Mesenchymal stem cell (in vitro differentiated cells and primary cell): ENCODE measurements around the gene FRAT1.

Experiments used
- DNase-seq: peaks from one replicate; pipeline ENCODE4 v3.0.0-alpha.2; 2013
- H2AFZ ChIP-seq: one replicate; pipeline ENCODE4 v1.6.1; 2013; ENCODE audit warnings: low read depth, mild to moderate bottlenecking, control low read depth, inconsistent platforms, low read length, moderate library complexity
- H2AK5ac ChIP-seq: 2 replicates; pipeline ENCODE4 v1.6.1; 2013; ENCODE audit warnings: low read length, moderate library complexity, mild to moderate bottlenecking, inconsistent platforms; ENCODE audit not compliant: severe bottlenecking
- H2BK120ac ChIP-seq: one replicate; pipeline ENCODE4 v1.6.1; 2013; ENCODE audit warnings: low read depth, mild to moderate bottlenecking, inconsistent platforms, low read length, moderate library complexity
- H2BK12ac ChIP-seq, 2 experiments: one replicate each; pipeline ENCODE4 v1.6.1; 2013; ENCODE audit warnings: inconsistent platforms in 2 of 2, low read length in 2 of 2, mild to moderate bottlenecking in 2 of 2, moderate library complexity in 2 of 2, control low read depth in 1 of 2
- H2BK15ac ChIP-seq: one replicate; pipeline ENCODE4 v1.6.1; 2013; ENCODE audit warnings: mild to moderate bottlenecking, low read depth, inconsistent platforms; ENCODE audit not compliant: poor library complexity, severe bottlenecking
- H2BK5ac ChIP-seq: 2 replicates; pipeline ENCODE4 v1.6.1; 2013; ENCODE audit warnings: low read depth, mild to moderate bottlenecking, low read length, control low read depth, inconsistent platforms; ENCODE audit not compliant: poor library complexity, severe bottlenecking
- H3K14ac ChIP-seq, 2 experiments: one replicate each; pipeline ENCODE4 v1.6.1; 2013; ENCODE audit warnings: inconsistent platforms in 2 of 2, low read length in 2 of 2, control low read depth in 1 of 2, mild to moderate bottlenecking in 1 of 2, moderate library complexity in 1 of 2
- H3K18ac ChIP-seq, 2 experiments: one replicate each; pipeline ENCODE4 v1.6.1; 2013; ENCODE audit warnings: inconsistent platforms in 2 of 2, low read length in 2 of 2, control low read depth in 1 of 2, low read depth in 1 of 2, mild to moderate bottlenecking in 1 of 2
- H3K23ac ChIP-seq, 2 experiments: one replicate each; pipeline ENCODE4 v1.6.1; 2013; ENCODE audit warnings: inconsistent platforms in 2 of 2, low read length in 2 of 2, mild to moderate bottlenecking in 2 of 2, moderate library complexity in 2 of 2, control low read depth in 1 of 2
- H3K27ac ChIP-seq: 2 replicates; pipeline ENCODE4 v1.5.1; 2013; ENCODE audit warnings: mild to moderate bottlenecking, moderate library complexity, low read length, control low read depth, inconsistent platforms; ENCODE audit not compliant: poor library complexity, severe bottlenecking
- H3K27me3 ChIP-seq, 2 experiments: 2 replicates each; pipeline versions ENCODE4 v1.6.1 to v1.7.0; 2013; ENCODE audit warnings: low read length in 2 of 2, mild to moderate bottlenecking in 2 of 2, moderate library complexity in 2 of 2, control low read depth in 1 of 2, inconsistent platforms in 1 of 2; ENCODE audit not compliant: control insufficient read depth in 1 of 2, insufficient read depth in 1 of 2
- H3K36me3 ChIP-seq, 2 experiments: 2 replicates each; pipeline versions ENCODE4 v1.6.1 to v1.7.0; 2013; ENCODE audit warnings: low read length in 2 of 2, control low read depth in 1 of 2, inconsistent platforms in 1 of 2, low read depth in 1 of 2, mild to moderate bottlenecking in 1 of 2; ENCODE audit not compliant: insufficient read depth in 2 of 2, control insufficient read depth in 1 of 2
- H3K4ac ChIP-seq, 2 experiments: one replicate each; pipeline ENCODE4 v1.6.1; 2013; ENCODE audit warnings: inconsistent platforms in 2 of 2, low read length in 2 of 2, mild to moderate bottlenecking in 2 of 2, moderate library complexity in 2 of 2, control low read depth in 1 of 2, low read depth in 1 of 2
- H3K4me1 ChIP-seq: 2 replicates; pipeline ENCODE4 v1.6.1; 2013; ENCODE audit warnings: low read depth, low read length, control low read depth; ENCODE audit not compliant: control insufficient read depth, insufficient read depth
- H3K4me2 ChIP-seq: 2 replicates; pipeline ENCODE4 v1.6.1; 2013; ENCODE audit warnings: low read length, mild to moderate bottlenecking, inconsistent platforms; ENCODE audit not compliant: poor library complexity, severe bottlenecking
- H3K4me3 ChIP-seq, 2 experiments: 2 replicates each; pipeline versions ENCODE4 v1.5.1 to v1.7.0; 2013; ENCODE audit warnings: low read length in 2 of 2, mild to moderate bottlenecking in 2 of 2, control low read depth in 1 of 2, low read depth in 1 of 2; ENCODE audit not compliant: insufficient read depth in 1 of 2
- H3K79me1 ChIP-seq: replicated peaks from 2 replicates; pipeline ENCODE4 v1.6.1; 2013; ENCODE audit warnings: mild to moderate bottlenecking, control low read depth, low read length, inconsistent platforms; ENCODE audit not compliant: poor library complexity, severe bottlenecking
- H3K9ac ChIP-seq: 2 replicates; pipeline ENCODE4 v1.7.0; 2013; ENCODE audit warnings: mild to moderate bottlenecking, low read length, moderate library complexity
- H3K9me3 ChIP-seq: 2 replicates; pipeline ENCODE4 v1.7.0; 2013; ENCODE audit warnings: mild to moderate bottlenecking, low read length; ENCODE audit not compliant: control insufficient read depth
- H4K8ac ChIP-seq: one replicate; pipeline ENCODE4 v1.6.1; 2013; ENCODE audit warnings: inconsistent platforms, mild to moderate bottlenecking, low read length, moderate library complexity
- H4K91ac ChIP-seq: one replicate; pipeline ENCODE4 v1.6.1; 2013; ENCODE audit warnings: mild to moderate bottlenecking, low read length, inconsistent platforms
- WGBS: methylation state at CpG from one replicate; pipeline ENCODE4 v1.1.7; 2013; ENCODE audit warnings: mixed read lengths; 5-methylcytosine and 5-hydroxymethylcytosine counted together

Gene FRAT1

DNA sequence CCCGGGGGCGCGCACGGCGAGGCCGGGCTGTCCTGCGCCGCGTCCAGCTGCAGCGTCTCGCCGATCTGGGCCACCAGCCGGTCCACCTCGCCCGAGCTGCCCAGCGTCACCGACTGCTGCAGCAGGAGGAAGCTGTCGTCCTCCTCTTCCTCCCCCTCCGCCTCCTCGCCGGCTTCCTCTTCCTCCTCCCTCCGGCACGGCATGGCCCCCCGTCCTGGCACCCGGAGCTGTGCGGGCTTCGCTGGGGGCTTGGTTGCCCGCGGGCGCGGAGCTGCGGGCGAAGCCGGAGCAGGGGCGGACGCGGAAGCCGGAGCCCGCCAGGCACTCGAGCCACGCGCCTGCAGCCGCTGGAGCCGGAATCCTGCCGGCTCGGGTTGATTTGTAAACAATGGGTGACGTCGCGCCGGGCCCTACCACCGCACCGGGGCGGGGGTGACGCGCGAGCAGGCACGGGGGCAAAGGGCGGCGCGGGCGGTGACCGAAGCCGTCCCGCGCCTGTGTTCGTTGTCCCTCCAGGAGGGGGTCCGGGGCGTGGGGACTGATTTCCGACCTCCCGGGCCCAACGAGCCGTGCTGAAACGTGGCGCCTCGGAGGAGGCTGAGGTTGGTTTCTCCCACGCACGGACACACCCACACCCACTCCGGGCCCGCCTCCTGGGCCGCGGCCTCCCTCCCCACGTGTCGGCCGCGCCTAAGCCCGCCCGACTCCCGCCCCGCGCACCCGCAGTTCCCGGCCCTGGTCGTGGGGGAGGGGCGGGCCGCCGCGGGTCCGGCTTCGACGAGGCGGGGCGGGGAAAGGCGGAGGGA, 15.5 kb downstream of the FRAT1 start, which contains the start of gene FRAT2:
Gene FRAT2, minus strand, starts transcription at position 360 of the 806 bp plus-strand sequence. Its CDS starts 157 bp downstream, at position 203.
- peak within 1 kb of the TSS; percentile 97 for H3K9ac ChIP-seq
- peak within 1 kb of the TSS; percentile 99 for H2BK120ac ChIP-seq
- H4K8ac ChIP-seq: peak within 1 kb of the TSS; percentile 98
- no peaks in the 10 kb centered on the region for H3K9me3 ChIP-seq
- H3K27ac ChIP-seq: peak within 1 kb of the TSS; percentile 42
- peaks cover 16% of the 10 kb centered on the region for H3K4me1 ChIP-seq
- H3K14ac ChIP-seq: peak within 1 kb of the TSS in 1 of 2 experiments; percentile 85
- H4K91ac ChIP-seq: peak within 1 kb of the TSS; percentile 100
- H2BK12ac ChIP-seq: peak within 1 kb of the TSS; percentile 89 to 98
- H3K4ac ChIP-seq: peak within 1 kb of the TSS; percentile 83 to 100
- H3K36me3 ChIP-seq: no peaks in the 10 kb centered on the region
- peak within 1 kb of the TSS; percentile 94 for H2BK15ac ChIP-seq
- H2BK5ac ChIP-seq: peak within 1 kb of the TSS; percentile 95
- peaks cover 21% of the 10 kb centered on the region for H3K79me1 ChIP-seq
- H3K18ac ChIP-seq: peak within 1 kb of the TSS; percentile 99 to 100
- H3K4me3 ChIP-seq: peak within 1 kb of the TSS; percentile 84 to 93
- H2AFZ ChIP-seq: peak within 1 kb of the TSS; percentile 77
- no peak within 1 kb of the TSS for H2AK5ac ChIP-seq
- under 1% methylated on average over 55 of the region's 103 CpGs for WGBS
- peak within 1 kb of the TSS in 1 of 2 experiments; percentile 96 for H3K23ac ChIP-seq
- peak within 1 kb of the TSS; percentile 84 for H3K4me2 ChIP-seq
- peaks cover 0 to 19% of the 10 kb centered on the region in 2 experiments for H3K27me3 ChIP-seq
- peak; percentile 92 for DNase-seq

- no peak for DNase-seq
- Histone ChIP-seq H3K4me3 (peak overlapping the region; percentile 84 to 93), H3K79me1 (peaks cover 16% of the 10 kb centered on the region), H3K9ac (peak overlapping the region; percentile 97), H3K27me3 (peaks cover 0 to 19% of the 10 kb centered on the region in 2 experiments), H2BK15ac (peak overlapping the region; percentile 80), H2BK5ac (no peak overlapping the region), H3K18ac (peak overlapping the region; percentile 70 to 82), H3K4me1 (peaks cover 16% of the 10 kb centered on the region), H3K23ac (no peak overlapping the region), H2AK5ac (no peak overlapping the region), H3K36me3 (no peaks in the 10 kb centered on the region), H4K91ac (no peak overlapping the region), H3K14ac (no peak overlapping the region), H3K4ac (peak overlapping the region in 1 of 2 experiments; percentile 22), H2BK120ac (peak overlapping the region; percentile 99), H3K4me2 (peak overlapping the region; percentile 84), H4K8ac (peak overlapping the region; percentile 54), H2AFZ (no peak overlapping the region), H3K9me3 (no peaks in the 10 kb centered on the region), H3K27ac (no peak overlapping the region), H2BK12ac (no peak overlapping the region)
- WGBS: 30% methylated on average over 23 of the region's 25 CpGs
Measured at GRCh38 chr10:97335188-97335619, 16.1 kb downstream of the FRAT1 start.

- Histone ChIP-seq H3K4me2 (no peak overlapping the region), H3K79me1 (peaks cover 12% of the 10 kb centered on the region), H2BK5ac (no peak overlapping the region), H2AFZ (no peak overlapping the region), H3K14ac (no peak overlapping the region), H2BK15ac (no peak overlapping the region), H2BK12ac (no peak overlapping the region), H3K4me1 (peaks cover 16% of the 10 kb centered on the region), H3K9me3 (no peaks in the 10 kb centered on the region), H3K9ac (no peak overlapping the region), H3K23ac (no peak overlapping the region), H2AK5ac (no peak overlapping the region), H4K8ac (no peak overlapping the region), H3K36me3 (no peaks in the 10 kb centered on the region), H4K91ac (no peak overlapping the region), H3K18ac (no peak overlapping the region), H3K27me3 (peaks cover 0 to 19% of the 10 kb centered on the region in 2 experiments), H3K27ac (no peak overlapping the region), H3K4ac (no peak overlapping the region), H3K4me3 (no peak overlapping the region), H2BK120ac (no peak overlapping the region)
- DNase-seq: no peak
- WGBS: 83% methylated on average over 5 of the region's 5 CpGs
Measured at GRCh38 chr10:97336006-97336405, 16.9 kb downstream of the FRAT1 start.

GRCh38 chr10:97336446-97336845, 17.4 kb downstream of the FRAT1 start:
- H3K27me3 ChIP-seq: peaks cover 0 to 20% of the 10 kb centered on the region in 2 experiments
- no peak overlapping the region for H3K4me2 ChIP-seq
- no peak overlapping the region for H2AK5ac ChIP-seq
- no peak overlapping the region for H3K27ac ChIP-seq
- H2BK15ac ChIP-seq: no peak overlapping the region
- no peak overlapping the region for H4K8ac ChIP-seq
- peaks cover 14% of the 10 kb centered on the region for H3K4me1 ChIP-seq
- no peak overlapping the region for H3K9ac ChIP-seq
- H3K4me3 ChIP-seq: no peak overlapping the region
- no peak overlapping the region for H4K91ac ChIP-seq
- no peaks in the 10 kb centered on the region for H3K36me3 ChIP-seq
- H3K79me1 ChIP-seq: peaks cover 8% of the 10 kb centered on the region
- H3K4ac ChIP-seq: no peak overlapping the region
- H2BK12ac ChIP-seq: no peak overlapping the region
- DNase-seq: no peak
- H3K18ac ChIP-seq: no peak overlapping the region
- no peak overlapping the region for H3K23ac ChIP-seq
- no peak overlapping the region for H2AFZ ChIP-seq
- WGBS: 55% methylated on average over 3 of the region's 5 CpGs
- H3K14ac ChIP-seq: no peak overlapping the region
- no peaks in the 10 kb centered on the region for H3K9me3 ChIP-seq
- H2BK5ac ChIP-seq: no peak overlapping the region
- H2BK120ac ChIP-seq: no peak overlapping the region
